ENCODE data around the gene RFWD3. TPM values are rescaled to one million over a fixed set of nuclear protein-coding genes. Genes with fewer than 3 reads are reported as not detected.
A peak's percentile ranks its signal among the peaks of the same experiment; 100 is the strongest.

The RFWD3 gene
- total RNA-seq, 1 donor from 2014 or later = 25.9 TPM

- Histone ChIP-seq H3K27me3 (ENCODE audit: control insufficient read depth, insufficient read depth, low read length) (no peaks in the 10 kb centered on the region), H3K36me3 (ENCODE audit: control insufficient read depth, insufficient read depth, low read length) (no peaks in the 10 kb centered on the region), H3K4me3 (ENCODE audit: low read depth, low read length) (peak overlapping the region; percentile 77)
- no peak for TF ChIP-seq CTCF (IDR thresholded peaks at IDR 0.05; ENCODE audit: insufficient read depth, low read length, poor library complexity, severe bottlenecking)
- no peak for DNase-seq (ENCODE audit: low read depth)
Measured at GRCh38 chr16:74605746-74606520, 60.7 kb downstream of the RFWD3 start.

GRCh38 chr16:74605332-74605731, 61.3 kb downstream of the RFWD3 start:
- Histone ChIP-seq H3K36me3 (ENCODE audit: control insufficient read depth, insufficient read depth, low read length) (no peaks in the 10 kb centered on the region), H3K27me3 (ENCODE audit: control insufficient read depth, insufficient read depth, low read length) (no peaks in the 10 kb centered on the region), H3K4me3 (ENCODE audit: low read depth, low read length) (peak overlapping the region; percentile 77)
- no peak for DNase-seq (ENCODE audit: low read depth)
- no peak for TF ChIP-seq CTCF (IDR thresholded peaks at IDR 0.05; ENCODE audit: insufficient read depth, low read length, poor library complexity, severe bottlenecking)

GRCh38 chr16:74603848-74604247, 62.8 kb downstream of the RFWD3 start:
- Histone ChIP-seq H3K36me3 (ENCODE audit: control insufficient read depth, insufficient read depth, low read length) (no peaks in the 10 kb centered on the region), H3K4me3 (ENCODE audit: low read depth, low read length) (no peak overlapping the region), H3K27me3 (ENCODE audit: control insufficient read depth, insufficient read depth, low read length) (no peaks in the 10 kb centered on the region)
- DNase-seq (ENCODE audit: low read depth) = no peak
- TF ChIP-seq CTCF (IDR thresholded peaks at IDR 0.05; ENCODE audit: insufficient read depth, low read length, poor library complexity, severe bottlenecking) = no peak

GRCh38 chr16:74601126-74601871, 65.4 kb downstream of the RFWD3 start:
- H3K36me3 ChIP-seq (ENCODE audit: control insufficient read depth, insufficient read depth, low read length) = no peaks in the 10 kb centered on the region
- DNase-seq (ENCODE audit: low read depth) = no peak
- TF ChIP-seq CTCF (IDR thresholded peaks at IDR 0.05; ENCODE audit: insufficient read depth, low read length, poor library complexity, severe bottlenecking) = no peak
- H3K4me3 ChIP-seq (ENCODE audit: low read depth, low read length) = no peak overlapping the region
- H3K27me3 ChIP-seq (ENCODE audit: control insufficient read depth, insufficient read depth, low read length) = no peaks in the 10 kb centered on the region

GRCh38 chr16:74596586-74596985, 70.1 kb downstream of the RFWD3 start:
- Histone ChIP-seq H3K36me3 (ENCODE audit: control insufficient read depth, insufficient read depth, low read length) (no peaks in the 10 kb centered on the region), H3K27me3 (ENCODE audit: control insufficient read depth, insufficient read depth, low read length) (no peaks in the 10 kb centered on the region), H3K4me3 (ENCODE audit: low read depth, low read length) (no peak overlapping the region)
- TF ChIP-seq CTCF (IDR thresholded peaks at IDR 0.05; ENCODE audit: insufficient read depth, low read length, poor library complexity, severe bottlenecking) = no peak
- no peak for DNase-seq (ENCODE audit: low read depth)

Data from kidney epithelial cell (primary cell).